ENCODE results near the gene ZNF106.

DNA sequence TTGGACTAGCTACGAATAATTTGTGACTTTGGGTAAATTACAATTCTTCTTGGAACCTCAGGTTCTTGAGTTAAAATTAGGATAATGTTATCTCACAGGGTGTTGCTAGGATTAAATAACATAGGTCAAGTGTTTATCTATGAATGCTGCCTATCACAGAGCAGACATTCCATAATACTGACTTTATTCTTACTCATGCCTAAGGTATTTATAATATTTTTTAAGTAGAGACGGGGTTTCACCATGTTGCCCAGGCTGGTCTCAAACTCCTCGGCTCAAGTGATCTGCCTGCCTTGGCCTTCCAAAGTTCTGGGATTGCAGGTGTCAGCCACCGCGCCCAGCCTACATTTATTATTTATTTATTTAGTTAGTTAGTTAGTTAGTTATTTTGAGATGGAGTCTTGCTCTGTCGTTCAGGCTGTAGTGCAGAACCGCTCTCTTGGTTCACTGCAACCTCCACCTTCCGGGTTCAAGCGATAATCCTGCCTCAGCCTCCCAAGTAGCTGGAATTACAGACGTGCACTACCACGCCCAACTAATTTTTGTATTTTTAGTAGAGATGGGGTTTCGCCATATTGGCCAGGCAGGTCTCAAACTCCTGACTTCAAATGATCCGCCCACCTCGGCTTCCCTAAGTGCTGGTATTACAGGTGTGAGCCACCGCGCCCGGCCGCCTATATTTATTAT is 741 bp upstream of the ZNF106 start:
- TF ChIP-seq POLR2A (IDR thresholded peaks at IDR 0.05) = no peak
- no peak for TF ChIP-seq CTCF (IDR thresholded peaks at IDR 0.05)
